IMR-90 (cell line): ENCODE measurements around the gene RBM44. TPM values are rescaled to one million over a fixed set of nuclear protein-coding genes. Genes with fewer than 3 reads are reported as not detected.

ENCODE experiments used
- ATAC-seq: fragments of 200-7000 bp; cut with Tn5 transposase; 2 replicates; pipeline ENCODE4 v1.9.1; 2020; ENCODE audit warnings: low read depth, mild to moderate bottlenecking, moderate library complexity
- BruUV-seq: library from RNA; stranded (reverse); fragments of 400-500 nt; replicated peaks from 2 replicates; lab custom pipeline; 2021; lab: Mats Ljungman, UMichigan
- CTCF ChIA-PET: fragments of 300-600 bp; formaldehyde crosslinking; extraction: SDS; loops from one replicate; lab custom pipeline; 2021; ENCODE audit warnings: antibody characterized with exemption; lab: Yijun Ruan, JAX
- POLR2A ChIA-PET: fragments of 300-600 bp; sonication (Branson Sonifier 250); formaldehyde crosslinking; loops from one replicate; lab custom pipeline; 2022; ENCODE audit warnings: antibody characterized with exemption; ENCODE audit not compliant: unreplicated experiment; lab: Charles Lee
- DNase-seq: peaks from one replicate; pipeline ENCODE4 v3.0.0; 2013
- H2AFZ ChIP-seq: replicated peaks from 2 replicates; pipeline ENCODE3; 2013; ENCODE audit warnings: low read length, mild to moderate bottlenecking; ENCODE audit not compliant: poor library complexity
- H2AK5ac ChIP-seq: 2 replicates; pipeline ENCODE4 v1.6.1; 2013; ENCODE audit warnings: low read depth, low read length, inconsistent platforms
- H2AK9ac ChIP-seq: replicated peaks from 2 replicates; pipeline ENCODE3; 2013; ENCODE audit warnings: mild to moderate bottlenecking, low read depth, low read length, moderate library complexity; ENCODE audit not compliant: poor library complexity
- H2BK120ac ChIP-seq: 2 replicates; pipeline ENCODE4 v1.6.1; 2013; ENCODE audit warnings: low read depth, low read length, inconsistent platforms
- H2BK15ac ChIP-seq: 3 replicates; pipeline ENCODE4 v1.6.1; 2013; ENCODE audit warnings: low read depth, low read length, inconsistent platforms
- H2BK20ac ChIP-seq: 2 replicates; pipeline ENCODE4 v1.6.1; 2013; ENCODE audit warnings: low read depth, mild to moderate bottlenecking, inconsistent platforms, low read length, moderate library complexity
- H2BK5ac ChIP-seq: 2 replicates; pipeline ENCODE4 v1.6.1; 2013; ENCODE audit warnings: mild to moderate bottlenecking, low read depth, low read length, inconsistent platforms; ENCODE audit not compliant: poor library complexity, severe bottlenecking
- H3K14ac ChIP-seq: replicated peaks from 2 replicates; pipeline ENCODE4 v1.6.1; 2013; ENCODE audit warnings: low read depth, low read length, inconsistent platforms
- H3K18ac ChIP-seq: 2 replicates; pipeline ENCODE4 v1.6.1; 2013; ENCODE audit warnings: low read depth, low read length, control low read depth
- H3K23ac ChIP-seq: 2 replicates; pipeline ENCODE4 v1.6.1; 2013; ENCODE audit warnings: low read depth, low read length, inconsistent platforms
- H3K27ac ChIP-seq: 2 replicates; pipeline ENCODE4 v1.5.1; 2013; ENCODE audit warnings: mild to moderate bottlenecking, control low read depth, low read length; ENCODE audit not compliant: insufficient read depth
- H3K27me3 ChIP-seq: 2 replicates; pipeline ENCODE4 v1.6.1; 2013; ENCODE audit warnings: low read length; ENCODE audit not compliant: control insufficient read depth, insufficient read depth
- H3K36me3 ChIP-seq: 2 replicates; pipeline ENCODE4 v1.6.1; 2013; ENCODE audit warnings: low read length, mixed read lengths; ENCODE audit not compliant: control insufficient read depth, insufficient read depth
- H3K4ac ChIP-seq: 2 replicates; pipeline ENCODE4 v1.6.1; 2013; ENCODE audit warnings: low read depth, low read length, inconsistent platforms
- H3K4me1 ChIP-seq: 2 replicates; pipeline ENCODE4 v1.6.1; 2013; ENCODE audit warnings: low read length, mixed read lengths; ENCODE audit not compliant: control insufficient read depth, insufficient read depth
- H3K4me2 ChIP-seq: 2 replicates; pipeline ENCODE4 v1.6.1; 2013; ENCODE audit warnings: low read depth, mild to moderate bottlenecking, control low read depth, low read length, moderate library complexity
- H3K4me3 ChIP-seq: 2 replicates; pipeline ENCODE4 v1.5.1; 2013; ENCODE audit warnings: low read depth, mild to moderate bottlenecking, control low read depth, low read length, moderate library complexity; ENCODE audit not compliant: insufficient read depth
- H3K56ac ChIP-seq: 2 replicates; pipeline ENCODE4 v1.6.1; 2013; ENCODE audit warnings: low read length, inconsistent platforms; ENCODE audit not compliant: insufficient read depth; ENCODE audit errors: extremely low read depth
- H3K79me1 ChIP-seq, 2 experiments: 2 replicates each; pipeline ENCODE4 v1.6.1; 2013; ENCODE audit warnings: low read length in 2 of 2, inconsistent platforms in 1 of 2, low read depth in 1 of 2
- H3K9ac ChIP-seq: 2 replicates; pipeline ENCODE4 v1.6.1; 2013; ENCODE audit warnings: low read depth, low read length, control low read depth
- H3K9me1 ChIP-seq: 2 replicates; pipeline ENCODE4 v1.6.1; 2013; ENCODE audit warnings: low read length, inconsistent platforms; ENCODE audit not compliant: insufficient read depth
- H3K9me3 ChIP-seq: 2 replicates; pipeline ENCODE4 v1.6.1; 2013; ENCODE audit warnings: low read length; ENCODE audit not compliant: control insufficient read depth, insufficient read depth
- H4K20me1 ChIP-seq: 2 replicates; pipeline ENCODE4 v1.6.1; 2013; ENCODE audit warnings: low read length, inconsistent platforms; ENCODE audit not compliant: insufficient read depth
- H4K5ac ChIP-seq: 2 replicates; pipeline ENCODE4 v1.6.1; 2013; ENCODE audit warnings: mild to moderate bottlenecking, low read depth, low read length, control low read depth
- H4K8ac ChIP-seq, 2 experiments: 2 replicates each; pipeline ENCODE4 v1.6.1; 2013; ENCODE audit warnings: low read depth in 2 of 2, low read length in 2 of 2, control low read depth in 1 of 2, inconsistent platforms in 1 of 2
- H4K91ac ChIP-seq: 2 replicates; pipeline ENCODE4 v1.6.1; 2013; ENCODE audit warnings: low read depth, low read length, inconsistent platforms; ENCODE audit not compliant: insufficient read depth
- CTCF ChIP-seq: conservative IDR thresholded peaks from 2 replicates; pipeline ENCODE4 v1.5.1; 2012; ENCODE audit warnings: mild to moderate bottlenecking, low read depth, low read length, improper control_type of control experiment
- WGBS, 2 experiments: methylation state at CpG; one replicate each; pipeline versions ENCODE4 v1.1.5 to v1.1.7; 2013; ENCODE audit warnings: missing lambda C conversion rate in 2 of 2; ENCODE audit not compliant: insufficient read length in 1 of 2; ENCODE audit errors: extremely low coverage in 2 of 2; 5-methylcytosine and 5-hydroxymethylcytosine counted together
- dilution Hi-C: fragments of 300-500 bp; cut with HindIII; formaldehyde crosslinking; loops from one replicate; pipeline ENCODE4 v1.14.3; 2018; ENCODE audit warnings: low sequenced_read_pairs; ENCODE audit not compliant: unreplicated experiment
- in situ Hi-C: fragments of 300-500 bp; cut with MboI; formaldehyde crosslinking; loops from 3 replicates; pipeline ENCODE4 v1.14.3; 2019; ENCODE audit warnings: low sequenced_read_pairs, inconsistent platforms, mixed read lengths
- intact Hi-C: fragments of 100-400 bp; cut with micrococcal nuclease; formaldehyde crosslinking; loops from 2 replicates; pipeline ENCODE4 v1.10.0; 2022
- polyA plus RNA-seq, 3 experiments: library from polyadenylated mRNA; depleted of rRNA; stranded (reverse); fragments of >200 nt; gene quantifications; 2 replicates each; pipeline ENCODE4 v1.2.3, GENCODE V29; 2012; ENCODE audit warnings: low replicate concordance in 1 of 3
- total RNA-seq: library from RNA; depleted of rRNA; stranded (reverse); fragments of >200 nt; gene quantifications from 2 replicates; pipeline ENCODE4 v1.2.3, GENCODE V29; 2012
- TF ChIP-seq, protein P1 (sequence below): fragments of 150-350 bp; IDR thresholded peaks from 2 replicates; pipeline ENCODE4 v1.6.1; 2017; ENCODE audit warnings: mild to moderate bottlenecking, antibody characterized with exemption, low read length, low read depth

RBM44 gene
- total and polyA plus RNA-seq, 2 of the 4 experiments (the other 2 are of a cell fraction) = 0.14 to 0.18 TPM

- TF ChIP-seq, protein P1, sequence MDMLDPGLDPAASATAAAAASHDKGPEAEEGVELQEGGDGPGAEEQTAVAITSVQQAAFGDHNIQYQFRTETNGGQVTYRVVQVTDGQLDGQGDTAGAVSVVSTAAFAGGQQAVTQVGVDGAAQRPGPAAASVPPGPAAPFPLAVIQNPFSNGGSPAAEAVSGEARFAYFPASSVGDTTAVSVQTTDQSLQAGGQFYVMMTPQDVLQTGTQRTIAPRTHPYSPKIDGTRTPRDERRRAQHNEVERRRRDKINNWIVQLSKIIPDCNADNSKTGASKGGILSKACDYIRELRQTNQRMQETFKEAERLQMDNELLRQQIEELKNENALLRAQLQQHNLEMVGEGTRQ = no peak
- TF ChIP-seq CTCF = no peak
- in situ Hi-C loops = loop anchor here (10.0 to 25.0 kb wide), 2 partner anchors 234 to 637 kb away; no protein-coding TSS in a partner anchor
- ATAC-seq (no peak), DNase-seq (no peak)
- intact Hi-C loops = loop anchor here (5.0 to 10.0 kb wide), 2 partner anchors 62 to 654 kb away; no protein-coding TSS in a partner anchor
- Histone ChIP-seq H3K4me2 (no peak overlapping the region), H3K27ac (no peak overlapping the region), H4K20me1 (peaks cover 23% of the 10 kb centered on the region), H2BK120ac (no peak overlapping the region), H3K9me1 (peaks cover 6% of the 10 kb centered on the region; the same call in 1 of the 2 replicates), H4K8ac (no peak overlapping the region), H2AFZ (no peak overlapping the region), H4K5ac (no peak overlapping the region), H4K91ac (no peak overlapping the region), H3K79me1 (peaks cover 34 to 73% of the 10 kb centered on the region in 2 experiments), H3K18ac (no peak overlapping the region), H3K27me3 (no peaks in the 10 kb centered on the region), H3K14ac (no peak overlapping the region), H2BK15ac (no peak overlapping the region), H3K36me3 (peaks cover 39% of the 10 kb centered on the region), H3K23ac (no peak overlapping the region), H3K9me3 (no peaks in the 10 kb centered on the region), H2BK5ac (no peak overlapping the region), H3K9ac (no peak overlapping the region), H3K4me1 (peaks cover 7% of the 10 kb centered on the region), H2AK9ac (no peak overlapping the region), H2AK5ac (no peak overlapping the region), H3K56ac (no peak overlapping the region), H2BK20ac (no peak overlapping the region), H3K4me3 (no peak overlapping the region), H3K4ac (no peak overlapping the region)
- dilution Hi-C loops = no loop called here
- ChIA-PET CTCF (interaction anchor here (0.7 kb wide), 1 partner anchor 11 kb away, joined by 3 read pairs; no protein-coding TSS in a partner anchor), POLR2A (no interaction called here)
- no TSS peak for BruUV-seq
- WGBS, 2 experiments = 90% methylated on average over 2 of the region's 11 CpGs; no CpG with 5 or more reads in 1 of the 2 experiments
These were observed 49.6 kb upstream of the RBM44 start for GRCh38 chr2:237749002-237749401.
